ENCODE data around the gene FBXL14.

DNA sequence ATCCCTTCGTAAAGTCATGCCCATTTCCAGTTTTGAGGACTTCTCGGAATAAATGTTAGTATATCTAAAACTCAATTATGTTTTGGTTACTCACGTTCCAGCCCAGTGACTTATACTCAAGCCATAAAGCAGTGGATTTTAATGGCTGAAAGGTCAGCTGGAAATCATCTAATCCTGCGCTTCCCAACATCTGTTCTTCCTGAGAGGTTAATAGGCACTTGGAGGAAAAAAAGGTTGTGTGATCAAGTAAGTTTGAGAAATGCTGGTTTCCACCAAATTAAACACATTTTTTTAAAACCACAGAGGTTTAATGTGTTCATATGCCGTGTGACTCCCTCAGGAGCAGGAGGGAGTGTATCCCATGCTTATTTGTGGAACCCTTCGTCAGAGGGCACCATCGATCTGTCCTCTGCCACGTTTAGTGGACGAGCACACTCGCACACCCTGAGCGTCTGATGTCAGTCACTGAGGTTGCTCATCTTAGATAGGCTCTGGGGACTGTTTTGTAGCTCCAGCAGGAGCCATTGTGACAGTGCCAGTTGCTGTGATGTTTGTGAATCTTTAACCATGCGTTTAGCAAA, 41.4 kb downstream of the FBXL14 start:
- TF ChIP-seq EZH2 (optimal IDR thresholded peaks at IDR 0.05; ENCODE audit: low read depth, low read length) (no peak), EZH2phosphoT487 (IDR thresholded peaks at IDR 0.05; ENCODE audit: low read length) (no peak)
